Sigmoid colon (tissue), 7 donors: Measurements from ENCODE around the gene TJP1. TPM values are rescaled to one million over a fixed set of nuclear protein-coding genes. Genes with fewer than 3 reads are reported as not detected.

Experiments used
- DNase-seq: peaks from one replicate; pipeline ENCODE4 v3.0.0-alpha.2; 2019
- H3K27ac ChIP-seq, 4 donors: fragments of 200-600 bp; sonication (generic); one replicate each; pipeline ENCODE4 v1.5.1; 2016 to 2019; ENCODE audit warnings: mild to moderate bottlenecking in 1 of 4
- H3K27me3 ChIP-seq, 3 donors: fragments of 200-600 bp; sonication (generic); one replicate each; pipeline ENCODE4 v1.5.1; 2019; ENCODE audit warnings: mild to moderate bottlenecking in 1 of 3
- H3K36me3 ChIP-seq, 4 donors: fragments of 200-600 bp; sonication (generic); one replicate each; pipeline ENCODE4 v1.5.1; 2016 to 2019
- H3K4me1 ChIP-seq, 4 donors: fragments of 200-600 bp; sonication (generic); one replicate each; pipeline ENCODE4 v1.5.1; 2017 to 2019
- H3K4me3 ChIP-seq, 4 donors: fragments of 200-600 bp; sonication (generic); one replicate each; pipeline ENCODE4 v1.5.1; 2017 to 2019; ENCODE audit warnings: mild to moderate bottlenecking in 2 of 4, moderate library complexity in 1 of 4
- H3K9me3 ChIP-seq, 4 donors: fragments of 200-600 bp in 3 of 4; sonication (generic) in 3 of 4; one replicate each; pipeline versions ENCODE4 v1.5.1 to v1.6.1; 2013 to 2019
- EP300 ChIP-seq, 4 donors: sonication (generic); formaldehyde crosslinking; IDR thresholded peaks; one replicate each; pipeline ENCODE4 v1.6.1; 2017; ENCODE audit warnings: antibody characterized with exemption in 4 of 4
- POLR2A ChIP-seq, 2 donors: fragments of 450-650 bp; IDR thresholded peaks; one replicate each; pipeline ENCODE4 v1.6.1; 2016; ENCODE audit warnings: antibody characterized with exemption in 2 of 2, mild to moderate bottlenecking in 2 of 2, moderate library complexity in 2 of 2
- POLR2AphosphoS5 ChIP-seq, 4 donors: sonication (generic); formaldehyde crosslinking; IDR thresholded peaks; one replicate each; pipeline ENCODE4 v1.6.1; 2017; ENCODE audit warnings: antibody characterized with exemption in 4 of 4
- WGBS, 2 donors: extraction: QIAGEN DNeasy Blood & Tissue Kit; methylation state at CpG; one replicate each; pipeline ENCODE4 v1.1.7; 2013; 5-methylcytosine and 5-hydroxymethylcytosine counted together
- intact Hi-C: fragments of 100-400 bp; cut with DNase I; formaldehyde crosslinking; loops from one replicate; pipeline ENCODE4 v1.15.1; 2023
- polyA plus RNA-seq, 3 donors: library from polyadenylated mRNA; stranded (reverse); fragments of 200-250 nt; gene quantifications; one replicate each; pipeline ENCODE4 v1.2.3, GENCODE V29; 2013
- total RNA-seq, 4 donors: library from RNA; depleted of rRNA; stranded (reverse); fragments of >200 nt; gene quantifications; one replicate each; pipeline ENCODE4 v1.1.0, GENCODE V29; 2016
- TF ChIP-seq, protein P1 (sequence below), 4 experiments: fragments of 450-650 bp in 3 of 4; fragments of 200-600 bp in 1 of 4; IDR thresholded peaks; one replicate each; pipeline ENCODE4 v1.5.1; 2016 to 2019; ENCODE audit warnings: antibody characterized with exemption in 4 of 4, mild to moderate bottlenecking in 3 of 4, moderate library complexity in 2 of 4
- donor health status: healthy with polysubstance abuse.
- donor health status: Bipolar disorder and iron deficiency.
- donor health status: healthy.

Gene TJP1
- total and polyA plus RNA-seq, 7 donors, result 21.3 to 134 (median 92.0) TPM

DNA sequence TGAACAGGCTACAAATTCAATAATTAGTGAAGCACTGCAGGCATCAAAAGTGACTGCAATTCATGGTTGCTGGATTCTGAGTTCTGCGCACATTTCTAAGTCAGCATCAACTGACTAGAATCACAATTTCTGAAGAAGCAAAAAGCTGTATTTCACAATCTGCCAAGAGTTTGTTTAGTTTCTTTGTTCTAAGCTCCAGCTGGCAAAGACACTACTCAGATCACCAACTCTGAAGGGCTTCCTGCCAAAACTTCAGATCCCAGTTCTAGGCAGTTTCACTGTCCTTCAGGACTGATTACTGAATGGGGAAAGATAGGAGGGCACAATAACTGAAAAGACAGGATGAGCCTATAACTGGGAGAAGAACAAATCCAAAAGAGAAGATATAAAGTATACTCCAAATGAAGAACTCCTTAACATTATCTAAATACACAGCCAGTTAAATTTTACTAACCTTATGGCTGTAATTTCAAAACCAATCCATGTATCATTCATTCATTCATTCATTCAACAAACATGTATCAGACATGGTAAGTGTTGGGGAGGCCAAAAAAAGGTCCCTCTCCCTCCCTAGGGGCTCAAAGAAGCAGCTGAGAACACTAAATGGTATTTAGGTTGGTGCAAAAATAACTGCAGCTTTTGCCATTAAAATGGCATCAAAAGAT is 17.1 kb downstream of the TJP1 start:
- Histone ChIP-seq H3K27ac (peak overlapping the region in 3 of 4 donors; percentile 11 to 69 (median 44)), H3K36me3 (no peaks in the 10 kb centered on the region), H3K4me3 (no peak overlapping the region), H3K27me3 (no peaks in the 10 kb centered on the region), H3K9me3 (no peaks in the 10 kb centered on the region), H3K4me1 (peaks cover 0 to 76% (median 62%) of the 10 kb centered on the region in 4 donors)
- intact Hi-C loops, result loop anchor here (10.0 kb wide), 1 partner anchor 460 kb away; no protein-coding TSS in a partner anchor
- DNase-seq, result no peak
- WGBS, 2 donors, result 48 to 66% methylated on average over 1 of the region's 1 CpG
- no peak for TF ChIP-seq EP300 (IDR thresholded peaks at IDR 0.05)
- TF ChIP-seq POLR2AphosphoS5 (IDR thresholded peaks at IDR 0.05), result peak in 3 of 4 donors; percentile 17 to 66 (median 64)
- TF ChIP-seq, protein P1, sequence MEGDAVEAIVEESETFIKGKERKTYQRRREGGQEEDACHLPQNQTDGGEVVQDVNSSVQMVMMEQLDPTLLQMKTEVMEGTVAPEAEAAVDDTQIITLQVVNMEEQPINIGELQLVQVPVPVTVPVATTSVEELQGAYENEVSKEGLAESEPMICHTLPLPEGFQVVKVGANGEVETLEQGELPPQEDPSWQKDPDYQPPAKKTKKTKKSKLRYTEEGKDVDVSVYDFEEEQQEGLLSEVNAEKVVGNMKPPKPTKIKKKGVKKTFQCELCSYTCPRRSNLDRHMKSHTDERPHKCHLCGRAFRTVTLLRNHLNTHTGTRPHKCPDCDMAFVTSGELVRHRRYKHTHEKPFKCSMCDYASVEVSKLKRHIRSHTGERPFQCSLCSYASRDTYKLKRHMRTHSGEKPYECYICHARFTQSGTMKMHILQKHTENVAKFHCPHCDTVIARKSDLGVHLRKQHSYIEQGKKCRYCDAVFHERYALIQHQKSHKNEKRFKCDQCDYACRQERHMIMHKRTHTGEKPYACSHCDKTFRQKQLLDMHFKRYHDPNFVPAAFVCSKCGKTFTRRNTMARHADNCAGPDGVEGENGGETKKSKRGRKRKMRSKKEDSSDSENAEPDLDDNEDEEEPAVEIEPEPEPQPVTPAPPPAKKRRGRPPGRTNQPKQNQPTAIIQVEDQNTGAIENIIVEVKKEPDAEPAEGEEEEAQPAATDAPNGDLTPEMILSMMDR (IDR thresholded peaks at IDR 0.05), result no peak

DNA sequence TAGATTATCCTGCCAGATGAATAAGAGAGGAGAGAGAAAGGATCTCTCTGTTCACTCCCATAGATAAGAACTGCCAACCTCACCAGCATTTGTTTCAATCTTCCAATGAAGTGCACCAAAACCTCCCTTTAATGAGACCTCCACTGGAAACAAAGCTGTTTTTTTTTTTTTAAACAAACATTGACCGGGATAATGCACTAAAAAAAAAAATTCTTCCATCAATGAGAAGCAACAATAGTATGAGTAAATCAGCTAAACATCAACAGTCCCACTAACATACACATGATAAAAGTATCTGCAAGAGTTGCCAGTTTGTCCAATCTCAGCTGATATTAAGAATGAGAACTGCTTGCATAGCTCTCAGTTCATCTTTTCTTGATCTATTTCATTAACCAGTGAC is 19.9 kb downstream of the TJP1 start:
- intact Hi-C loops, result loop anchor here (10.0 kb wide), 1 partner anchor 458 kb away; no protein-coding TSS in a partner anchor
- 43 to 65% methylated on average over 1 of the region's 1 CpG for WGBS, 2 donors
- no peak overlapping the region for H3K4me3 ChIP-seq
- H3K36me3 ChIP-seq, result peaks cover 0 to 4% (median 0%) of the 10 kb centered on the region in 4 donors
- no peaks in the 10 kb centered on the region for H3K9me3 ChIP-seq
- H3K27ac ChIP-seq, result peak overlapping the region in 1 of 4 donors; percentile 11
- no peaks in the 10 kb centered on the region for H3K27me3 ChIP-seq
- TF ChIP-seq EP300 (IDR thresholded peaks at IDR 0.05) (no peak), POLR2AphosphoS5 (IDR thresholded peaks at IDR 0.05) (no peak), POLR2A (IDR thresholded peaks at IDR 0.05) (no peak)
- TF ChIP-seq, protein P1 (IDR thresholded peaks at IDR 0.05), result no peak
- peaks cover 0 to 70% (median 65%) of the 10 kb centered on the region in 4 donors for H3K4me1 ChIP-seq
- DNase-seq, result no peak

DNA sequence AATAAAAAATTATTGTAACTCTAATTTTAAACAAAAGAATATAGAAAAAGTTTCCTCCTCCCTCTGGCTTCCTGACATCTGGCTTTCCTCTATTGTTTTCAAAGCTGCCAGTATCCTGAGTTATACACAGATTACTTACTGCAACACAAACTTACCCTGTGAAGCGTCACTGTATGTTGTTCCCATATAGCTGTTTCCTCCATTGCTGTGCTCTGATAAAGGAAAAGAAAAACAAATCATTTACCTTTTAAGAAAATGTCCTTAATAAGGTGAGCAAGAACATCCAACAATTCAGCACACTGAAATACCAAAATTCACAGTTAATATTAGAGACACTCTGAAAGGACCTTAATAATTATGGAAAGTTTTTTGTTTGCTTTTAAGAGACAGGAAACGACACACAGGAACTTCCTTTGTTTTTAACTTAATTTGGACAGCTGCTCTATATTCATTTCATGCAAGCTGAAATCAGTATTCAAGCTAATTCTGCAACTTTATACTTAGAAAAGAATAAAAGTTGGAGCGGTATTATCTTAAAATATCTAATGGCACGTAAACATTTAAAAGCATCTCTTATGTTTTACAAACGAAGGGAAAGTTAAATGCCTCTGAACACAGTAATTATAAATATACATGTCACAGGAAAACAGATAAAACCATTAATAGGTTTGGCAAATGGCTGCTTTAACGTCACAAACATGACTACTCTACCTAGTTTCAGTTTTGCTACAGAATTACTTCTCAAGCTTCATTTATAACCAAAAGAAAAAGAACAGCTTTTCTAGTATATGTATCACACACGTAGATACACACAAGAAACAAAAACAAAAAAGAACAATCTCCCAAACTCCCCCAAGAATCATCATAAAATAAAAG is 21.5 kb downstream of the TJP1 start:
- Histone ChIP-seq H3K9me3 (no peaks in the 10 kb centered on the region), H3K27ac (peak overlapping the region; percentile 7 to 45 (median 24)), H3K27me3 (no peaks in the 10 kb centered on the region), H3K4me1 (peaks cover 0 to 61% (median 55%) of the 10 kb centered on the region in 4 donors), H3K36me3 (peaks cover 0 to 4% (median 0%) of the 10 kb centered on the region in 4 donors), H3K4me3 (peak overlapping the region in 2 of 4 donors; percentile 10 to 12)
- TF ChIP-seq, protein P1 (IDR thresholded peaks at IDR 0.05), result no peak
- no peak for TF ChIP-seq POLR2AphosphoS5 (IDR thresholded peaks at IDR 0.05)
- 62 to 76% methylated on average over 7 of the region's 7 CpGs for WGBS, 2 donors
- no peak for DNase-seq
- intact Hi-C loops, result loop anchor here (10.0 kb wide), 1 partner anchor 456 kb away; no protein-coding TSS in a partner anchor

- TF ChIP-seq EP300 (IDR thresholded peaks at IDR 0.05) (no peak), POLR2A (IDR thresholded peaks at IDR 0.05) (no peak)
- intact Hi-C loops, result loop anchor here (10.0 kb wide), 1 partner anchor 455 kb away; no protein-coding TSS in a partner anchor
These were observed 22.4 kb downstream of the TJP1 start for GRCh38 chr15:29799859-29800258.

DNA sequence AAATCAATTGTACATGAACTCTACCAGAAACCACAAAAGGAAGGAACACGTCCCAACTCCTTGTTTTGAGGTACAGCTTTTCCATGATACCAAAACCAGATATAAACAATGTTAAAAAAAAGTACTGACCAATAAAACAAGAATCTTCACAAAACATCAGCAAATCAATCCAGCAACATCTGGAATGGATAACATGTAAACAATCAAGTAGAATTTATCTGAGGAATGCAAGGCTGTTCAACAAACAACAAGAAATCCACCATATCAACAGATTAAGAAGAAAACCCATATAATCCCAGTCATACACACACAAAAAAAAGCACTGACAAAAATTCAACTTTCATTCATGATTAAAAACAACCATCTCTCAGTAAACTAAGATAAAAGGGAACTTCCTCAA is 26.7 kb downstream of the TJP1 start:
- no peaks in the 10 kb centered on the region for H3K27me3 ChIP-seq
- 53 to 80% methylated on average over 1 of the region's 1 CpG for WGBS, 2 donors
- peaks cover 0 to 33% (median 16%) of the 10 kb centered on the region in 4 donors for H3K4me1 ChIP-seq
- H3K9me3 ChIP-seq, result no peaks in the 10 kb centered on the region
- peaks cover 0 to 4% (median 0%) of the 10 kb centered on the region in 4 donors for H3K36me3 ChIP-seq
- no peak for DNase-seq
- TF ChIP-seq POLR2AphosphoS5 (IDR thresholded peaks at IDR 0.05), result no peak
- TF ChIP-seq, protein P1 (IDR thresholded peaks at IDR 0.05), result no peak
- TF ChIP-seq POLR2A (IDR thresholded peaks at IDR 0.05), result no peak
- TF ChIP-seq EP300 (IDR thresholded peaks at IDR 0.05), result no peak
- H3K27ac ChIP-seq, result no peak overlapping the region
- no peak overlapping the region for H3K4me3 ChIP-seq
- intact Hi-C loops, result no loop called here

More at GRCh38 chr15:29799859-29800258, 22.4 kb downstream of the TJP1 start:
- Histone ChIP-seq H3K27ac (peak overlapping the region in 1 of 4 donors; percentile 45), H3K36me3 (peaks cover 0 to 4% (median 0%) of the 10 kb centered on the region in 4 donors), H3K4me3 (no peak overlapping the region), H3K9me3 (no peaks in the 10 kb centered on the region), H3K27me3 (no peaks in the 10 kb centered on the region), H3K4me1 (peaks cover 0 to 56% (median 48%) of the 10 kb centered on the region in 4 donors)
- no peak for DNase-seq
- 68 to 90% methylated on average over 3 of the region's 3 CpGs for WGBS, 2 donors
